Measurements from ENCODE around the gene CCDC88C.
A peak's percentile ranks its signal among the peaks of the same experiment; 100 is the strongest.

The CCDC88C gene

GRCh38 chr14:91263329-91263728, 154.3 kb downstream of the CCDC88C start:
- TF ChIP-seq, protein P1, sequence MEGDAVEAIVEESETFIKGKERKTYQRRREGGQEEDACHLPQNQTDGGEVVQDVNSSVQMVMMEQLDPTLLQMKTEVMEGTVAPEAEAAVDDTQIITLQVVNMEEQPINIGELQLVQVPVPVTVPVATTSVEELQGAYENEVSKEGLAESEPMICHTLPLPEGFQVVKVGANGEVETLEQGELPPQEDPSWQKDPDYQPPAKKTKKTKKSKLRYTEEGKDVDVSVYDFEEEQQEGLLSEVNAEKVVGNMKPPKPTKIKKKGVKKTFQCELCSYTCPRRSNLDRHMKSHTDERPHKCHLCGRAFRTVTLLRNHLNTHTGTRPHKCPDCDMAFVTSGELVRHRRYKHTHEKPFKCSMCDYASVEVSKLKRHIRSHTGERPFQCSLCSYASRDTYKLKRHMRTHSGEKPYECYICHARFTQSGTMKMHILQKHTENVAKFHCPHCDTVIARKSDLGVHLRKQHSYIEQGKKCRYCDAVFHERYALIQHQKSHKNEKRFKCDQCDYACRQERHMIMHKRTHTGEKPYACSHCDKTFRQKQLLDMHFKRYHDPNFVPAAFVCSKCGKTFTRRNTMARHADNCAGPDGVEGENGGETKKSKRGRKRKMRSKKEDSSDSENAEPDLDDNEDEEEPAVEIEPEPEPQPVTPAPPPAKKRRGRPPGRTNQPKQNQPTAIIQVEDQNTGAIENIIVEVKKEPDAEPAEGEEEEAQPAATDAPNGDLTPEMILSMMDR (IDR thresholded peaks at IDR 0.05; ENCODE audit: poor library complexity, severe bottlenecking), result no peak
- Histone ChIP-seq H3K9me3 (ENCODE audit: severe bottlenecking) (no peaks in the 10 kb centered on the region), H3K36me3 (ENCODE audit: low read depth) (no peaks in the 10 kb centered on the region), H3K4me1 (ENCODE audit: insufficient read depth, poor library complexity, severe bottlenecking) (peaks cover 2% of the 10 kb centered on the region), H3K27ac (ENCODE audit: poor library complexity, severe bottlenecking) (no peak overlapping the region), H3K4me3 (ENCODE audit: severe bottlenecking) (no peak overlapping the region), H3K27me3 (ENCODE audit: insufficient read depth, poor library complexity, severe bottlenecking) (no peaks in the 10 kb centered on the region)
- DNase-seq (ENCODE audit: low spot score) (no peak), ATAC-seq (ENCODE audit: low read depth) (no peak)

DNA sequence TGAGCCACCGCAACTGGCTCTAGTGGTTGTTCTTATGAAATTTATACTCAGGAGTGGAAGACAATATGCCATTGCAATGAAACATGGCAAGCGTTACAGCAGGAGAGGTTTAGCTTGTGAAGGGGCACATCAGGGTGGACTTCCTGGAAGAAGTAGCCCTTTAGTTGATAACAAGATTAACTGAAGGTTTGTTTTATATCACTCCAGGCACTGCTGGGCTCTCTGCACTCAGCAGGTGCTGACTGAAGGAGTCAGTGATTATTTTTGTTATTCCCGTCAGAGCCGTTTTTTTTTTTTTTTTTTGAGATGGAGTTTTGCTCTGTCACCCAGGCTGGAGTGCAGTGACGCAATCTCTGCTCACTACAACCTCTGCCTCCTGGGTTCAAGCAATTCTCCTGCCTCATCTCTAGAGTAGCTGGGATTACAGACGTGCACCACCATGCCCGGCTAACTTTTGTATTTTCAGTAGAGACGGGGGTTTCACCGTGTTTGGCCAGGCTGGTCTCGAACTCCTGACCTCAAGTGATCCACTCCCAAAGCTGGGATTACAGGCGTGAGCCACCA, 155.6 kb downstream of the CCDC88C start:
- DNase-seq (ENCODE audit: low spot score) (no peak), ATAC-seq (ENCODE audit: low read depth) (no peak)
- Histone ChIP-seq H3K4me1 (ENCODE audit: insufficient read depth, poor library complexity, severe bottlenecking) (peaks cover 12% of the 10 kb centered on the region), H3K27me3 (ENCODE audit: insufficient read depth, poor library complexity, severe bottlenecking) (no peaks in the 10 kb centered on the region), H3K36me3 (ENCODE audit: low read depth) (no peaks in the 10 kb centered on the region), H3K27ac (ENCODE audit: poor library complexity, severe bottlenecking) (no peak overlapping the region), H3K4me3 (ENCODE audit: severe bottlenecking) (no peak overlapping the region), H3K9me3 (ENCODE audit: severe bottlenecking) (no peaks in the 10 kb centered on the region)
- TF ChIP-seq, protein P1 (IDR thresholded peaks at IDR 0.05; ENCODE audit: poor library complexity, severe bottlenecking), result no peak

DNA sequence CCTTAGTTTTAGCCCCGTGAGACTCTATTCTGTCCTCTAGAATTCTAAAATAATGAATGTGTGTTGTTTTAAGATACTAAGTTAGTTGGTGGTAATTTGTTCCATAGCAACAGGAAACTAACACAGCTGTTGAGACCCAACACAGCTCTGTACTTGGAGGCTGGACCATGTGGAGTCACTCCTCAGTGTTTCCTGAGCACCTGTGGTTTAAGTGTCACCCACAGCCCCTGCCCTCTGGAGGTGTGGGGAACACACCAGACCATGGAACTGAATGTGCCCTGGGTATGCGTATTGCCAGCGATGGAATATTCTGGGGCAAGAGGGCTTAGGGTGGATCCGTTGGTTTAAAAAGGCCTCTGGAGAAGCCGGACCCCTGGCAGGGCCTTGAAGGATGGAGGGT, 156.5 kb downstream of the CCDC88C start:
- TF ChIP-seq, protein P1 (IDR thresholded peaks at IDR 0.05; ENCODE audit: poor library complexity, severe bottlenecking), result no peak
- Histone ChIP-seq H3K27ac (ENCODE audit: poor library complexity, severe bottlenecking) (no peak overlapping the region), H3K4me1 (ENCODE audit: insufficient read depth, poor library complexity, severe bottlenecking) (peaks cover 16% of the 10 kb centered on the region), H3K27me3 (ENCODE audit: insufficient read depth, poor library complexity, severe bottlenecking) (no peaks in the 10 kb centered on the region), H3K4me3 (ENCODE audit: severe bottlenecking) (no peak overlapping the region), H3K36me3 (ENCODE audit: low read depth) (no peaks in the 10 kb centered on the region), H3K9me3 (ENCODE audit: severe bottlenecking) (no peaks in the 10 kb centered on the region)
- DNase-seq (ENCODE audit: low spot score) (no peak), ATAC-seq (ENCODE audit: low read depth) (no peak)

GRCh38 chr14:91258876-91259275, 158.7 kb downstream of the CCDC88C start:
- Histone ChIP-seq H3K4me1 (ENCODE audit: insufficient read depth, poor library complexity, severe bottlenecking) (peaks cover 16% of the 10 kb centered on the region), H3K4me3 (ENCODE audit: severe bottlenecking) (no peak overlapping the region)
- no peak for ATAC-seq (ENCODE audit: low read depth)

More at GRCh38 chr14:91258876-91259275, 158.7 kb downstream of the CCDC88C start:
- H3K36me3 ChIP-seq (ENCODE audit: low read depth), result no peaks in the 10 kb centered on the region
- no peaks in the 10 kb centered on the region for H3K9me3 ChIP-seq (ENCODE audit: severe bottlenecking)
- H3K27ac ChIP-seq (ENCODE audit: poor library complexity, severe bottlenecking), result peak overlapping the region; percentile 89
- TF ChIP-seq, protein P1 (IDR thresholded peaks at IDR 0.05; ENCODE audit: poor library complexity, severe bottlenecking), result no peak
- no peak for DNase-seq (ENCODE audit: low spot score)
- H3K27me3 ChIP-seq (ENCODE audit: insufficient read depth, poor library complexity, severe bottlenecking), result no peaks in the 10 kb centered on the region

All from RWPE2 (cell line).